Measurements from ENCODE around the gene LINC00237. TPM values are rescaled to one million over a fixed set of nuclear protein-coding genes. Genes with fewer than 3 reads are reported as not detected.

LINC00237 gene
- total and polyA plus RNA-seq, 9 of the 15 experiments (the other 6 are each of a cell fraction or from before 2014, with no cell fraction given): not detected

DNA sequence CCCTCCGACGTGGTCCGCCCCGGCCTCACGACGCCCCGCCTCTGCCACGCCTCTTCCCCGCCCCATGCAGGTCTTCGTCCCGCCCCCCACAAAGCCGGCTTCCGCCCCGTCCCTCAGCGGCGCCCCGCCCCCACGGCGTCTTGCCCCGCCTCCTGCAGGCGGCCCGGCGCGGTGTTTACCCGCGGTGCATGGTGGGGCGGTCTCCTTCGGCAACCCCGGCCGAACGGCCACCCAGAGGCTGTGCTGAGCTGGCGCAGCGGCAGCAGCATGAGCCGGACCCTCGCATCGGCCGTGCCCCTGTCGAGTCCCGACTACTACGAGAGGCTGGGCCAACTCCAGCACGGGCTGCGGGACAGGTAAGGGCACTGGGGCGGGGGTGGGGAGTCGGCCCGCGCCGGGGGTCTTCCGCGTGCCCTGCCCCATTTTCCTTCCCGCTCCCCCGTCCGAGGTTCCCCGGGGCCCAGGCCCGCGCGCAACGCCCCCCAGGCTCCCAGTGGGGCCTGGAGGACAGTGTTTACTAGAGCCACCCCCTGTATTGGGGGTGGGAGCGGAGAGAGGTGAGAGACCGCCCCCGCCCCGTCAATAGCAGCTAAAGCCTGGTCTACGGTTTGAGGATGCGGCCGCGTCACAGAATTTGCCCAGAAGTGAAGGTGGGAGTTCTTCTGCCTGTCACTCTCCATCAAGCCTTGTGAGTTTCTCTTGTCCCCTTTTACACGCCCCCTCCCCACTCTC lies 19.9 kb upstream of the LINC00237 start, which contains the start of gene KIZ (continued):
- TF ChIP-seq, protein P1, sequence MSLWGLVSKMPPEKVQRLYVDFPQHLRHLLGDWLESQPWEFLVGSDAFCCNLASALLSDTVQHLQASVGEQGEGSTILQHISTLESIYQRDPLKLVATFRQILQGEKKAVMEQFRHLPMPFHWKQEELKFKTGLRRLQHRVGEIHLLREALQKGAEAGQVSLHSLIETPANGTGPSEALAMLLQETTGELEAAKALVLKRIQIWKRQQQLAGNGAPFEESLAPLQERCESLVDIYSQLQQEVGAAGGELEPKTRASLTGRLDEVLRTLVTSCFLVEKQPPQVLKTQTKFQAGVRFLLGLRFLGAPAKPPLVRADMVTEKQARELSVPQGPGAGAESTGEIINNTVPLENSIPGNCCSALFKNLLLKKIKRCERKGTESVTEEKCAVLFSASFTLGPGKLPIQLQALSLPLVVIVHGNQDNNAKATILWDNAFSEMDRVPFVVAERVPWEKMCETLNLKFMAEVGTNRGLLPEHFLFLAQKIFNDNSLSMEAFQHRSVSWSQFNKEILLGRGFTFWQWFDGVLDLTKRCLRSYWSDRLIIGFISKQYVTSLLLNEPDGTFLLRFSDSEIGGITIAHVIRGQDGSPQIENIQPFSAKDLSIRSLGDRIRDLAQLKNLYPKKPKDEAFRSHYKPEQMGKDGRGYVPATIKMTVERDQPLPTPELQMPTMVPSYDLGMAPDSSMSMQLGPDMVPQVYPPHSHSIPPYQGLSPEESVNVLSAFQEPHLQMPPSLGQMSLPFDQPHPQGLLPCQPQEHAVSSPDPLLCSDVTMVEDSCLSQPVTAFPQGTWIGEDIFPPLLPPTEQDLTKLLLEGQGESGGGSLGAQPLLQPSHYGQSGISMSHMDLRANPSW (CRISPR knock-in tag; IDR thresholded peaks at IDR 0.05): no peak
- TF ChIP-seq, protein P2, sequence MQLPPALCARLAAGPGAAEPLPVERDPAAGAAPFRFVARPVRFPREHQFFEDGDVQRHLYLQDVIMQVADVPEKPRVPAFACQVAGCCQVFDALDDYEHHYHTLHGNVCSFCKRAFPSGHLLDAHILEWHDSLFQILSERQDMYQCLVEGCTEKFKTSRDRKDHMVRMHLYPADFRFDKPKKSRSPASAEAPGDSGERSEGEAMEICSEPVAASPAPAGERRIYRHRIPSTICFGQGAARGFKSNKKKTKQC (CRISPR knock-in tag; IDR thresholded peaks at IDR 0.05): no peak
- TF ChIP-seq RAD51 (IDR thresholded peaks at IDR 0.05; ENCODE audit: borderline replicate concordance, low read depth) (no peak), POLR2G (IDR thresholded peaks at IDR 0.05; ENCODE audit: low read depth, low read length) (peak; percentile 96), TCF7L2 (IDR thresholded peaks at IDR 0.05; ENCODE audit: low read depth, low read length) (no peak)
- TF ChIP-seq, protein P3, sequence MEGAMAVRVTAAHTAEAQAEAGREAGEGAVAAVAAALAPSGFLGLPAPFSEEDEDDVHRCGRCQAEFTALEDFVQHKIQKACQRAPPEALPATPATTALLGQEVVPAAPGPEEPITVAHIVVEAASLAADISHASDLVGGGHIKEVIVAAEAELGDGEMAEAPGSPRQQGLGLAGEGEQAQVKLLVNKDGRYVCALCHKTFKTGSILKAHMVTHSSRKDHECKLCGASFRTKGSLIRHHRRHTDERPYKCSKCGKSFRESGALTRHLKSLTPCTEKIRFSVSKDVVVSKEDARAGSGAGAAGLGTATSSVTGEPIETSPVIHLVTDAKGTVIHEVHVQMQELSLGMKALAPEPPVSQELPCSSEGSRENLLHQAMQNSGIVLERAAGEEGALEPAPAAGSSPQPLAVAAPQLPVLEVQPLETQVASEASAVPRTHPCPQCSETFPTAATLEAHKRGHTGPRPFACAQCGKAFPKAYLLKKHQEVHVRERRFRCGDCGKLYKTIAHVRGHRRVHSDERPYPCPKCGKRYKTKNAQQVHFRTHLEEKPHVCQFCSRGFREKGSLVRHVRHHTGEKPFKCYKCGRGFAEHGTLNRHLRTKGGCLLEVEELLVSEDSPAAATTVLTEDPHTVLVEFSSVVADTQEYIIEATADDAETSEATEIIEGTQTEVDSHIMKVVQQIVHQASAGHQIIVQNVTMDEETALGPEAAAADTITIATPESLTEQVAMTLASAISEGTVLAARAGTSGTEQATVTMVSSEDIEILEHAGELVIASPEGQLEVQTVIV (CRISPR knock-in tag; IDR thresholded peaks at IDR 0.05; ENCODE audit: borderline replicate concordance): no peak
